NCI-H2107 treated with DMSO at 0.1 percent for 48 hours (cell line): ENCODE results near the gene IL25.
"Not testable (repeated sequence)": the region's sequence is repeated elsewhere in the genome, so short reads cannot be mapped to it uniquely, and the experiment has no call there.

Experiments
- DNase-seq: peaks from one replicate; lab custom pipeline; 2025; ENCODE audit not compliant: unreplicated experiment; lab: John Stamatoyannopoulos, UW

The IL25 gene

DNA sequence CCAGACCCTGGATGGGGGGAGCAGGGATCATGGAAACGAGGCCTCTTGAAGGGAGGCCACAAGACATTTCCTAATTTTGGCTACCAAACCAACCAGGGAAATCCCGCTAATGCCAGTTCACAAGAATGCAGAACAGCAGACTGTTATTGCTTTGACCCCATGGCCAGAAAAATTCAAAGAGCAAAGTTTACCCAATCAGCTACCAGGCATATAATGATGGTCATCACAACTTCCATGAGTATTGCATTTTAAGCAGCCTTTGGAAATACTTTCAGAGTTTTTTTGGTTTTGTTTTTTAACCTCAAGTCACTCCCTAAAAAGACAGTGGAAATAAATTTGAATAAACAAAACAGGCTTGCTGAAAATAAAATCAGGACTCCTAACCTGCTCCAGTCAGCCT, at the start of gene IL25:
Gene IL25 (plus strand): TSS at position 301 of the 400 bp plus-strand sequence.
- DNase-seq: no peak

DNA sequence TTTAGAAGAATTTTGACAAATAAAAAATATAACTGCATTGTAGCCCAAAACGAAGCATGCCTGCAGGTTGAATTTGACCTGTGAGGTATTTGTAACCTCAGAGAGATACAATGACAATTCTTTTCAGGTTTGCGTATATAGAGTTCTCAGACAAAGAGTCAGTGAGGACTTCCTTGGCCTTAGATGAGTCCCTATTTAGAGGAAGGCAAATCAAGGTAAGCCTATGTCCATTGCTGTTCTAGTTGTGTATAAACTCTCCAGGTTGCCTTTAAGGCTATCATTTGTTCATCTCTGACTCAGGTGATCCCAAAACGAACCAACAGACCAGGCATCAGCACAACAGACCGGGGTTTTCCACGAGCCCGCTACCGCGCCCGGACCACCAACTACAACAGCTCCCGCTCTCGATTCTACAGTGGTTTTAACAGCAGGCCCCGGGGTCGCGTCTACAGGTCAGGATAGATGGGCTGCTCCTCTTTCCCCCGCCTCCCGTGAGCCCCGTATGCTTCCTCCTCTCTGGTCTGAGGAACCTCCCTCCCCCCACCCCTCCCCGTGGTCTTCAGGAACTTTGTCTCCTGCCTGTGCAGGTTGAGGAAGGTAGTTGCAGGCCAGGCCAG, 48.7 kb upstream of the IL25 start:
- no peak for DNase-seq

- no peak for DNase-seq
Observed at GRCh38 chr14:23324455-23324846, 48.2 kb upstream of the IL25 start.

GRCh38 chr14:23324993-23325392, 47.6 kb upstream of the IL25 start:
- DNase-seq: no peak

GRCh38 chr14:23325746-23326145, 46.9 kb upstream of the IL25 start:
- not testable (repeated sequence) for DNase-seq

DNA sequence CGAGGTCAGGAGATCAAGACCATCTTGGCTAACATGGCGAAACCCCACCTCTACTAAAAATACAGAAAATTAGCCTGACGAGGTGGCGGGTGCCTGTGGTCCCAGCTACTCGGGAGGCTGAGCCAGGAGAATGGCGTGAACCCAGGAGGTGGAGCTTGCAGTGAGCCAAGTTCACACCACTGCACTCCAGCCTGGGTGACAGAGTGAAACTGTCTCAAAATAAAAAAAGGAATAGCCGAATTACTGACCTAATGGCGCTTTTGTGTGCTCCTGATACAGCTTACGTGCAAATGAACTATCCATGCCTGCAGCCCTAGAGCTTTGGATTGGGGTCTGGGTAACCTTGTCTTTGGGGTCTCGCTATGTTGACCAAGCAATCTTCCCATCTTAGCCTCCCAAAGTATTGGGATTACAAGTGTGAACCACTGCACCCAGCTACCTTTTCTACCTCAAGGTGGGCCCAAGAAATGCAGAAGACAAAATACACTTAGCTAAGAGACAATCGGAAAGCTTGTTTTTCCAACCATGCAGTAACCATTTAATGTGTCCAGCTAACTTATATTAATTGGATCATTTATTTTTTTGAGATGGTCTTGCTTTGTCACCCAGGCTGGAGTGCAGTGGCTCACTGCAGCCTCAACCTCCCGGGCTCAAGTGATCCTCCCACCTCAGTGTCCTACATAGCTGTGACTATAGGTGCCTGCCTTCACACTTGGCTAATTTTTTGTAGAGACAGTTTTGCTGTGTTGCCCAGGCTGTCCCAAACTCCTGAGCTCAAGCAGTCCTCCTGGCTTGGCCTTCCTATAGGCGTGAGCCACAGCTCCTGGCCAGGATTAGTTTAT, 45.9 kb upstream of the IL25 start:
- DNase-seq: no peak

DNA sequence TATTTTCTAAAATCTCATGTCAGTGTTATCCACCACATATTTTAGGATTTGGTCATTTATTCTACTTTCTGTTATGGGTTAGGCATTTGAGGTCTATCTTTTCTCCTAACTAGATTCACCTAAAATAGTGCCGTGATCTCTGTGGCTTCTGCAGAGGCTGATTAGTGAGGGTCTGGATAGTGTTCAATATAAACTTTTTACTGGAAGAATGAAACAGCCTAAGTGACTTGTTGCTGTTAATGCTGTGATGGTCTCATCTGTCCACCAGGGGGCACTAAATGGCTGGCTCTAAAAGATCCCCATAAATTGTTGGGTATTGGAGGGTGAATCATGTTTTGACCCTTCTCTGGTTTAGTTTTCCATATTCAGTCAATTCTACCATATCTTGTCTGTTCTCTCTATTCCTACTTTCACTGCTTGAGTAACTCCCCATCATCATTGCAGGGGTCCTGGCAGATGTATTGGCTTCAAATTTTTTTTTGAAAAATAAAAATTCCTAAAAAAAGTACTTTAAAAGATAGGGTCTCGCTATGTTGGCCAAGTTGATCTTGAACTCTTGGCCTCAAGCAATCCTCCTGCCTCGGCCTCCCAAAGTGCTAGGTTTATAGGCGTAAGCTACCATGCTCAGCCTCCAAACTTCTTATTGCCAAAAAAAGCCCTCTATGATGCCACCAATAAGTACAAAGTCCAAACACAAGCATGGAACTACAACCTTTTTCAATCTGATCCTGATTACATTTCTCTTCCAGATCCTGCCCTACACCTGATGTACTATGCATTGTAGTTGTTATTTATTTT, 44.5 kb upstream of the IL25 start:
- DNase-seq: peak; percentile 89

GRCh38 chr14:23335623-23336022, 37.0 kb upstream of the IL25 start:
- DNase-seq: no peak

GRCh38 chr14:23339506-23340268, 32.9 kb upstream of the IL25 start:
- DNase-seq: no peak

GRCh38 chr14:23344481-23344880, 28.1 kb upstream of the IL25 start:
- no peak for DNase-seq

GRCh38 chr14:23345987-23346692, 26.5 kb upstream of the IL25 start:
- no peak for DNase-seq

- no peak for DNase-seq
Observed at GRCh38 chr14:23346693-23347405, 25.8 kb upstream of the IL25 start.

DNA sequence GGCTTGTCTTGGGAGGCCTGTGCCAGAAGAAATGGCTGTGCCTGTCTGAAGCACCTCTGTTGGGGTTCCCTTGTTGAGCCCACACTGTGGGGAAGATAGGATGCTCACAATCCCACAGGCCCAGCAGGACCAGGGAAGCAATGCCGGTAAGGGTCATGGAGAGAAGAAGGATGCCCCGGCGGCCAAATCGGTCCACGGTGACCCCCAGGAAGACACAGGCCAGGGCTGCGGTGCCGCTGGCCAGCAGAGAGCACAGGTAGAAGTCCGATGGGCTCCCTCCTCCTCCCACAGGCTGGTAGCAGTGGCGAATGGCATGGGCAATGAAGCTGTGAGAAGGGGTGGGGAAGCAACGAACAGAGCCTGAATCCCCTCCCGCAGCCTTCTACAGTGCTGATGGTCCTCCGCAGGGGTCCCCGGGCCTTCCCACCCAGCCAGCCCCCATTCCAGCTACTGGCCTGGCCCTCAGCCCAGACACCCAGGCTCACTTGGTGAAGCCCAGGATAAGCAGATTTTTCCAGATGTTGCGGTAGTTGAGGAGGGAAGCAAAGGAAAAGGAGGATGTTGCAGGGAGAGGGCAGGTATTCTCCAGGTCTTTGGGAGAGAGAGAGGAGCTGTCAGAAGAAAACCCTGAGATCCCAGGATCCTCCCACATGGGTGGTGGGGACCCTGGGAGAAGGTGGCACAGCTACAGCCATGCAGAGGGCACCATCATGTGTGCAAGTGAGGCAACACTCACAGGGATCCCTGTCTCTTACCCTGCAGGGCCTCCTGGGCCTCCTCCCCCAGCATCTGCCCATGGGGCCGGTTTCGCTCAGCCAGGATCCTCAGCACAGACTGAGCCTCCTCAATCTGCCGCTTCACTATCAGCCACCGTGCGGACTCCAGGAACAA, 25.0 kb upstream of the IL25 start:
- no peak for DNase-seq

DNA sequence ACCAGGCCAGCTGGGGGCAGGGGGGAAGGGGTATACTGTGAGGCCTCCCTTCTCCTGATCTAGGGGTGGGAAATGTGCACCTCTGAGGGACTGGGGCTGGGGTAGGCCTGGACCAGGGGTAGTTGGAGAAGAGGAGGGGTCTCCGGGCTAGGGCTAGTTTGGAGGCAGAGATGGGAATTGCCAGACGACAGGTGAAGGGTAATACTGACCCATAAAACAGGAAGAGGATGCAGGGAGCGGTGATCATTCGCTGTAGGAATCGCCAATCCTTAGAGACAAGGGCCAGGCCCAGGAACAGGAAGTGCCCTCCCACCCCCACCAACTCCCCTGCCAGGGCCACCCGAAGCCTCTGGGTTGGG, 24.3 kb upstream of the IL25 start:
- DNase-seq: no peak

DNA sequence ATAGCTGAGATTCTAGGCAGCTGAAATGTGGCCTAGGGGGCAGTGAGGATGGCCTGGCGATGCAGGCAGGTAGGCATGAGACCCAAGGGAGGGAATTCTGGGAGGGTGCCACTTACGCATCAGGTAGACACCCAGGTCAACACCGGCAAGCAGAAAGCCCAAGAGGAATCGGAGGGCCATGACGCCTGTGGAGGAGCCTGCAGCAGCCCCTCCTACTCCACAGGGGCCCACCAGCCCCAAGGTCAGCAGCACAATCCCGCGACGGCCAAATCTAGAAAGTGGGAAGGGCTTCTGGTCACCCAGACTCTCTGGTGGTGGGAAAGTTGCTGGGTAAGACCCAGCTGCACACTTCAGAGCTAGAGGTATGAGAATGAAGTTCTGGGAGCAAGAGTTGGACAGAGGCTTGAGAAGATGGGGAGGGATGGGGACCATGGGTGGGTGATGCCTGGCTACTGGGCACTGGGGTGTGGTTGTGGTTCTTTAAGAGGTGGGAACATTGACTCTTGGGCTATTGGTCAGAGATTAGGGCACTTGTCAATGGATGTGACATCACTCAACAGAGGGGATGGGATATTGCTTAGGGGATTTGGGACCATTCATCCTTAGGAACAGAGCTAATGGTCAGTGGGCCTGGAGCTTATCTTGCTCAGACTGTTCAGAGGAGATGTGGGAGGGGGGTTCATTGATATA, 23.3 kb upstream of the IL25 start:
- DNase-seq: no peak

DNA sequence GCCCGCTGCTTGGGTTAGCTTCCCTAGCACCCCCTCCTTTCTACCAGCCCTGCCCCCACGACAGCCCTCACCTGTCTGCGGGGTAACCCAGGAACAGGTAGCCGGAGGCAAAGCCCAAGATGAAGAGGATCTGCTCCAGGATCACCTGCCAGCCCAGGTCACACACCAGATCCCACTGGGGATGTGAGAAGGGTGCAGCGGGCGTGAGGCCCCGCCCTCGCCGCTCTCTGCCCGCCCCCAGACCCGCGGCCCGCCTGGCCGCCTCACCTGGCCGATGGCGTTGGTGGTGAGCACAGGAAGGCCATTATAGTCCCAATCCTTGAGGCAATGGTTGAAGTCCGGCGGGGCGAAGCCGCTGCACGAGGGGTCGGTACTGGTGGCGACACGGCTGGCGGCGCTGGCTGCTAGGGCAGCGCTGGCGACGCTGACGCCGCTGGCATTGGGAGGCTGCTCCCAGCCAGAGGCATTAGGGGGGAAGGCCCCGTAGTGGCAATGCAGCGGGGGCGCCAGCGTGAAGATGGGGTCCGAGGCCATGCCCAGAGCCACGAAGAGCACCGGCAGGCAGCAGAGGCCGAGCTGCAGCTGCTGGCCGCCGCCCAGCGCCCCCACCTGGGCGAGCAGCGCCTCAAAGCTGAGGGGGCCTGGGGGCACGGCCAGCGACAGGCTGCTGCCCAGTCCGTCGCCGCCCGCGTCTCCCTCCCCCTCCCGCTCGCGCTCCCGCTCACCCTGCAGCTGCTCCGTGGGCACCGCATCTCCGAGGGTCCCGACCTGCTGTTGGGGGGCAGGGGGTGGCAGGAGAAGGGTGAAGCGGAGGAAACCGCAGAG, 20.7 kb upstream of the IL25 start:
- no peak for DNase-seq
